ENCODE data around the gene ARHGAP22.

GRCh38 chr10:48605786-48606529 lies 1.1 kb upstream of the ARHGAP22 start:
- TF ChIP-seq EZH2 (IDR thresholded peaks at IDR 0.05; ENCODE audit: insufficient read depth, poor library complexity, severe bottlenecking) (no peak), EZH2phosphoT487 (IDR thresholded peaks at IDR 0.05; ENCODE audit: insufficient read depth, low read depth) (no peak)
